Psoas muscle (tissue), 8 donors: Measurements from ENCODE around the gene COASY. TPM values are rescaled to one million over a fixed set of nuclear protein-coding genes. Genes with fewer than 3 reads are reported as not detected.
A peak's percentile ranks its signal among the peaks of the same experiment; 100 is the strongest.
"Not testable (repeated sequence)": the region's sequence is repeated elsewhere in the genome, so short reads cannot be mapped to it uniquely, and the experiment has no call there.

Source experiments
- ATAC-seq, 4 donors: fragments of 200-7000 bp; cut with Tn5 transposase; one replicate each; pipeline ENCODE4 v1.9.1; 2020; ENCODE audit warnings: moderate library complexity in 3 of 4, mild to moderate bottlenecking in 2 of 4
- DNase-seq, 2 donors: peaks; one replicate each; pipeline ENCODE4 v3.0.0-alpha.2; 2020
- H3K27ac ChIP-seq: fragments of 200-600 bp; one replicate; pipeline ENCODE4 v1.8.0; 2022
- H3K27me3 ChIP-seq, 3 donors: fragments of 200-600 bp in 1 of 3; one replicate each; pipeline versions ENCODE4 v1.6.1 to v1.8.0; 2013 to 2022; ENCODE audit warnings: low read length in 2 of 3, mild to moderate bottlenecking in 2 of 3, moderate library complexity in 1 of 3; ENCODE audit not compliant: insufficient read depth in 3 of 3
- H3K36me3 ChIP-seq, 2 donors: fragments of 200-600 bp in 1 of 2; one replicate each; pipeline versions ENCODE4 v1.6.1 to v1.8.0; 2013 to 2022; ENCODE audit warnings: low read depth in 1 of 2, mild to moderate bottlenecking in 1 of 2, moderate library complexity in 1 of 2; ENCODE audit not compliant: insufficient read depth in 1 of 2
- H3K4me1 ChIP-seq: fragments of 200-600 bp; one replicate; pipeline ENCODE4 v1.8.0; 2022
- H3K4me3 ChIP-seq: fragments of 200-600 bp; one replicate; pipeline ENCODE4 v1.8.0; 2022; ENCODE audit warnings: mild to moderate bottlenecking
- H3K9me3 ChIP-seq: fragments of 200-600 bp; one replicate; pipeline ENCODE4 v1.8.0; 2022
- CTCF ChIP-seq: fragments of 200-600 bp; IDR thresholded peaks from one replicate; pipeline ENCODE4 v1.8.0; 2022; ENCODE audit warnings: antibody characterized with exemption
- WGBS, 3 donors: extraction: QIAGEN DNeasy Blood & Tissue Kit; methylation state at CpG; one replicate each; pipeline versions ENCODE4 v1.1.6 to v1.1.7; 2013; 5-methylcytosine and 5-hydroxymethylcytosine counted together
- intact Hi-C, 2 donors: fragments of 100-400 bp; cut with DNase I; formaldehyde crosslinking; loops; one replicate each; pipeline versions ENCODE4 v1.11.0 to v1.14.2; 2022
- polyA plus RNA-seq, 3 donors: library from polyadenylated mRNA; stranded (reverse); fragments of 200-250 nt; gene quantifications; one replicate each; pipeline ENCODE4 v1.2.3, GENCODE V29; 2013
- total RNA-seq, 4 donors: library from RNA; stranded (reverse); fragmentation: NEBNext Ultra II Directional in 2 of 4; extraction: Animal tissue kit (Norgen Biotek cat#: 25700) in 2 of 4; gene quantifications; one replicate each; pipeline versions ENCODE4 v1.2.1 to v1.2.4, GENCODE V29; 2021 to 2023
- donor health status: healthy with polysubstance abuse.
- donor health status: DM: no; HTN: no; CAD: no; lungs with moderate emphysema.
- donor health status: Bipolar disorder and iron deficiency.
- donor health status: healthy.
- donor health status: DM: yes; HTN: yes; CAD: no.
- donor health status: DM: no; HTN: no; CAD: no.
- donor health status: DM: no; HTN: no; CAD: no.
- donor health status: DM: yes; HTN: yes; CAD: no.

COASY gene
- total and polyA plus RNA-seq, 7 donors, result 31.6 to 141 (median 41.0) TPM

- Histone ChIP-seq H3K27ac (peak overlapping the region; percentile 92), H3K4me1 (peaks cover 25% of the 10 kb centered on the region), H3K4me3 (peak overlapping the region; percentile 74), H3K36me3 (peaks cover 0 to 42% of the 10 kb centered on the region in 2 donors), H3K9me3 (no peaks in the 10 kb centered on the region), H3K27me3 (no peaks in the 10 kb centered on the region)
- intact Hi-C loops, result no loop called here
- no peak for TF ChIP-seq CTCF
- DNase-seq, result peak in 1 of 2 donors; percentile 61
- WGBS, 3 donors, result 50 to 75% (median 56%) methylated on average over 30 of the region's 31 CpGs
- ATAC-seq, result peak in 2 of 4 donors; percentile 1
These were observed 24.7 kb upstream of the COASY start for GRCh38 chr17:42537156-42537805.

- Histone ChIP-seq H3K27me3 (no peaks in the 10 kb centered on the region), H3K4me3 (peak overlapping the region; percentile 74), H3K36me3 (peaks cover 0 to 49% of the 10 kb centered on the region in 2 donors), H3K27ac (peak overlapping the region; percentile 92), H3K4me1 (peaks cover 23% of the 10 kb centered on the region), H3K9me3 (no peaks in the 10 kb centered on the region)
- intact Hi-C loops, result no loop called here
- no peak for TF ChIP-seq CTCF
- 91 to 98% (median 96%) methylated on average over 5 of the region's 5 CpGs for WGBS, 3 donors
- DNase-seq (peak in 1 of 2 donors; percentile 49), ATAC-seq (no peak)
These were observed 24.0 kb upstream of the COASY start for GRCh38 chr17:42537826-42538451.

- Histone ChIP-seq H3K4me1 (peaks cover 27% of the 10 kb centered on the region), H3K4me3 (no peak overlapping the region), H3K36me3 (peaks cover 0 to 54% of the 10 kb centered on the region in 2 donors), H3K27ac (peak overlapping the region; percentile 92), H3K9me3 (no peaks in the 10 kb centered on the region), H3K27me3 (no peaks in the 10 kb centered on the region)
- no peak for ATAC-seq
- intact Hi-C loops, result no loop called here
- 94 to 97% (median 94%) methylated on average over 14 of the region's 14 CpGs for whole genome bisulfite sequencing, 3 donors
- peak in 1 of 2 donors; percentile 50 for DNase-seq
- no peak for TF ChIP-seq CTCF
These were observed 23.5 kb upstream of the COASY start for GRCh38 chr17:42538482-42538881.

GRCh38 chr17:42540558-42540957 is 21.4 kb upstream of the COASY start:
- intact Hi-C loops, ATAC-seq: not testable (repeated sequence)
- peaks cover 0 to 59% of the 10 kb centered on the region in 2 donors for H3K36me3 ChIP-seq

GRCh38 chr17:42541041-42541833 is 20.7 kb upstream of the COASY start:
- WGBS, 3 donors, result 75 to 79% (median 77%) methylated on average over 17 of the region's 17 CpGs
- Histone ChIP-seq H3K27ac (peak overlapping the region; percentile 16), H3K4me1 (peaks cover 28% of the 10 kb centered on the region), H3K36me3 (peaks cover 0 to 59% of the 10 kb centered on the region in 2 donors), H3K27me3 (no peaks in the 10 kb centered on the region), H3K4me3 (no peak overlapping the region), H3K9me3 (no peaks in the 10 kb centered on the region)
- intact Hi-C loops, result no loop called here
- DNase-seq (peak in 1 of 2 donors; percentile 40), ATAC-seq (no peak)
- TF ChIP-seq CTCF, result no peak

More at GRCh38 chr17:42540558-42540957, 21.4 kb upstream of the COASY start:
- H3K27ac ChIP-seq, result peak overlapping the region; percentile 16
- H3K4me1 ChIP-seq, result peaks cover 29% of the 10 kb centered on the region
- H3K27me3 ChIP-seq, DNase-seq, H3K4me3 ChIP-seq, H3K9me3 ChIP-seq: not testable (repeated sequence)
- 89 to 92% (median 90%) methylated on average over 4 of the region's 4 CpGs for WGBS, 3 donors
